OCI-LY1 (cell line): ENCODE measurements around the gene TBC1D2B.

Experiments
- CTCF ChIP-seq: fragments of 200-600 bp; sonication (generic), shearing (Covaris generic); IDR thresholded peaks from 2 replicates; pipeline ENCODE4 v1.5.1; 2017; ENCODE audit warnings: mild to moderate bottlenecking, antibody characterized with exemption, low read length, moderate library complexity, mixed read lengths
- EZH2 ChIP-seq: fragments of 200-600 bp; sonication (generic), shearing (Covaris generic); IDR thresholded peaks from 2 replicates; pipeline ENCODE4 v1.8.0; 2017; ENCODE audit warnings: borderline replicate concordance, mixed run types, mild to moderate bottlenecking, antibody characterized with exemption, low read length, moderate library complexity, mixed read lengths

- no peak for TF ChIP-seq CTCF
- no peak for TF ChIP-seq EZH2
Observed at GRCh38 chr15:78001656-78002055, 75.9 kb downstream of the TBC1D2B start.
